Measurements from ENCODE around the gene KIF21B. TPM values are rescaled to one million over a fixed set of nuclear protein-coding genes. Genes with fewer than 3 reads are reported as not detected.

Gene KIF21B
- total and polyA plus RNA-seq, 7 donors = 0.28 to 18.4 (median 0.81) TPM

DNA sequence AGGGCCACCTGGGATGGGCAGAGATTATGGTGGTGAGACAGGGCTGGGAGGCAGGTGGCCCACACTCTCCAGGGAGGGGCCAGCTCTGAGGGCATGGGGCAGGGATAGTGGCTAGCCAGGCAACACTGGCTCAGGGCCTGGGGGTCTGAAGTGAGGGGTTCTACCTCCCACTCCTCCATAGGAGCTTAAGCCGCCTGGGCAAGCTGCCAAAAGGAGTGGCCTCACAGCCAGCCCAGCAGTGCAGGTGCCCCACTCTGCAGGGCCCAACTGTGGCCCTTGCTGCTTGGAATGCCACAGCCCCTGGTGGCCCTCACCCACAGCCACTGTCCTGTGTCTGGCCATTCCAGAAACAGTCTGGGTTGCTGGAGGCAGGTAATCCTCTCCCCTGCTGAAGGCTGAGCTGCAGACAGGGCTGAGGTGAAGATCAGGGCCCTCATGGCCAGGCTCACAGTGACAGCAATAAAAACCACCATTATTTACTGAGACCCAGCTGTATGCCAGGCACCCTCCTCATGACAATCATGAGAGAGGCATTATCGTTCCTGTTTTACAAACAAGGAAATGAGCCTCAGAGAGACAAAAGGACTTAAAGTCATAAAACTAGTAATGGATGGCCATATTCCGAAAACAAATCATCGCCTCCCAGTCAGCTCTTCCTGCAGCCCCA is 31.0 kb downstream of the KIF21B start:
- no peaks in the 10 kb centered on the region for H3K27me3 ChIP-seq
- DNase-seq = no peak

DNA sequence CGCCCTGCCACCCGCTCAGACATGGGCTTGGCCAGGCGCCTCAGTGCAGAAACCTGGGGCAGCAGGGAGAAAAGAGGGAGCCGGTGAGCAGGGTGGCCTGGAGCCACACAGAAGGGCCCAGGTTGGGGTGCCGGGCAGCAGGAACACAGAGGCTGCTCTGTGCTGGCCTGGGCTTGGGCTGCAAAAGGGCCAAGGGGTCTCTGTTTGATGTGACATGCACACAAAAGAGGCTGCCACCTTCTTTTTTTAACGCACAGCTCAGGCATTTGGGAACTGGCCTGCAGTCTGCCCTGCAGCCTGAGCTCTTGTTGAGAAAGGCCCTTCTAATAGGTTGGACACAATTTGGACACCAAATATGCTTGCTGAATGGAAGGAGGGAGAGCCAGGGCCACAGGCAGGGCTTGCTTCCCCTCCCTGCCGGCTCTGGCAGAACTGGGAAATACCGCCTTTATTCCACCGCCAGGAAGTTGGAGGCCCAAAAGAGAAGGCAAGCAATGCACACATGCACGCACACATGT is 32.4 kb downstream of the KIF21B start:
- DNase-seq = no peak
- no peaks in the 10 kb centered on the region for H3K4me1 ChIP-seq
- intact Hi-C loops (cut with DNase I) = no loop called here
- no peaks in the 10 kb centered on the region for H3K36me3 ChIP-seq
- TF ChIP-seq EP300 (IDR thresholded peaks at IDR 0.05) (no peak), POLR2A (IDR thresholded peaks at IDR 0.05) (no peak), POLR2AphosphoS5 (IDR thresholded peaks at IDR 0.05) (no peak)
- TF ChIP-seq, protein P1, sequence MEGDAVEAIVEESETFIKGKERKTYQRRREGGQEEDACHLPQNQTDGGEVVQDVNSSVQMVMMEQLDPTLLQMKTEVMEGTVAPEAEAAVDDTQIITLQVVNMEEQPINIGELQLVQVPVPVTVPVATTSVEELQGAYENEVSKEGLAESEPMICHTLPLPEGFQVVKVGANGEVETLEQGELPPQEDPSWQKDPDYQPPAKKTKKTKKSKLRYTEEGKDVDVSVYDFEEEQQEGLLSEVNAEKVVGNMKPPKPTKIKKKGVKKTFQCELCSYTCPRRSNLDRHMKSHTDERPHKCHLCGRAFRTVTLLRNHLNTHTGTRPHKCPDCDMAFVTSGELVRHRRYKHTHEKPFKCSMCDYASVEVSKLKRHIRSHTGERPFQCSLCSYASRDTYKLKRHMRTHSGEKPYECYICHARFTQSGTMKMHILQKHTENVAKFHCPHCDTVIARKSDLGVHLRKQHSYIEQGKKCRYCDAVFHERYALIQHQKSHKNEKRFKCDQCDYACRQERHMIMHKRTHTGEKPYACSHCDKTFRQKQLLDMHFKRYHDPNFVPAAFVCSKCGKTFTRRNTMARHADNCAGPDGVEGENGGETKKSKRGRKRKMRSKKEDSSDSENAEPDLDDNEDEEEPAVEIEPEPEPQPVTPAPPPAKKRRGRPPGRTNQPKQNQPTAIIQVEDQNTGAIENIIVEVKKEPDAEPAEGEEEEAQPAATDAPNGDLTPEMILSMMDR (IDR thresholded peaks at IDR 0.05) = no peak
- 86% methylated on average over 10 of the region's 10 CpGs for WGBS, 2 donors
- no peak overlapping the region for H3K4me3 ChIP-seq
- H3K27ac ChIP-seq = no peak overlapping the region
- H3K27me3 ChIP-seq = no peaks in the 10 kb centered on the region
- H3K9me3 ChIP-seq = no peaks in the 10 kb centered on the region

More for the DNA sequence above, 31.0 kb downstream of the KIF21B start:
- 21 to 63% methylated on average over 4 of the region's 4 CpGs for WGBS, 2 donors
- no peak overlapping the region for H3K4me3 ChIP-seq
- H3K36me3 ChIP-seq = no peaks in the 10 kb centered on the region
- no peaks in the 10 kb centered on the region for H3K9me3 ChIP-seq
- H3K27ac ChIP-seq = no peak overlapping the region
- no peaks in the 10 kb centered on the region for H3K4me1 ChIP-seq
- TF ChIP-seq, protein P1 (IDR thresholded peaks at IDR 0.05) = no peak
- TF ChIP-seq POLR2AphosphoS5 (IDR thresholded peaks at IDR 0.05) (no peak), POLR2A (IDR thresholded peaks at IDR 0.05) (no peak), EP300 (IDR thresholded peaks at IDR 0.05) (no peak)
- intact Hi-C loops (cut with DNase I) = no loop called here

DNA sequence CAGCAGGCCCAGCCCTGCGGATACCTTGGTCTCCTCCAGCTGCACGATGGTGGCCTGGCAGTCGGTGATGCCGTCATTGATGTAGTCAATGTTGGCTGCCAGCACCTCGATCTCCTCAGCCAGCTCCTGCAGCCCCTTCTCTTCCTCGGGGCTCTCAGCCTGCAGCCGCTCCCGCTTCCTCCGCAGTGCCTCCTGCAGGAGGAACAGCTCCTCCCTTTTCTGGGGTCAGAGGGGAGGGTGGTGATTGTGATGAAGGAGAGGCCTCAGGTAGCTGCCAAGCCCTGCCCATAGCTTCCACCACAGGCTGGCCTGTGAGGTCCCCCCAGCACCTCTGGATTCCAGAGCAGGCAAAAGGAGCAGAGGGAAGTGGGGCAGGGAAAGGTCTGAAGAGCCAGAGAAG is 33.4 kb downstream of the KIF21B start:
- no peak overlapping the region for H3K27ac ChIP-seq
- no peaks in the 10 kb centered on the region for H3K4me1 ChIP-seq
- TF ChIP-seq, protein P1 (IDR thresholded peaks at IDR 0.05) = no peak
- no peak for TF ChIP-seq POLR2A (IDR thresholded peaks at IDR 0.05)
- no peak for TF ChIP-seq POLR2AphosphoS5 (IDR thresholded peaks at IDR 0.05)
- no peak for TF ChIP-seq EP300 (IDR thresholded peaks at IDR 0.05)
- H3K36me3 ChIP-seq = no peaks in the 10 kb centered on the region
- DNase-seq = no peak
- no peaks in the 10 kb centered on the region for H3K27me3 ChIP-seq
- 94 to 95% methylated on average over 9 of the region's 9 CpGs for WGBS, 2 donors
- intact Hi-C loops (cut with DNase I) = no loop called here
- H3K9me3 ChIP-seq = no peaks in the 10 kb centered on the region
- H3K4me3 ChIP-seq = no peak overlapping the region

DNA sequence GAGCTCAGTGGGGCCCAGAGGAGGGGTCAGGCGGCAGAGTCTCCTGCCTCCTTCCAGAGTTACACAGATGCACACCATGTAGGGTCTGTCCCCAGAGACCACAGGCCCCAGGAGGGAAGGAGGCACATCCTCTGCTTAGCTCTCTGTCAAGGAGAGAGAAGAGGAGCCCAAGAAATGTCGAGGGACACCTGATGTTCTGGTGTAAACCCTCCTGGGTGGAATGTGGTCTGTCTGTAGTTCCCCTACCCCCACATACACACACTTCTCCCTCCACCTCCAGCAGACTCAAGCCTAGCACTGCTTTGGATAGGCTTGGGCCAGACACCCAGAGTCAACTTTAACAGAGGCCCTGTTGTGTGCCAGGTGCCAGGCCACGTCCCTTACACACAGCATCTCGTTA is 34.2 kb downstream of the KIF21B start:
- Histone ChIP-seq H3K27me3 (no peaks in the 10 kb centered on the region), H3K4me1 (no peaks in the 10 kb centered on the region), H3K9me3 (no peaks in the 10 kb centered on the region), H3K36me3 (no peaks in the 10 kb centered on the region), H3K27ac (no peak overlapping the region), H3K4me3 (no peak overlapping the region)
- TF ChIP-seq EP300 (IDR thresholded peaks at IDR 0.05) (no peak), POLR2AphosphoS5 (IDR thresholded peaks at IDR 0.05) (no peak), POLR2A (IDR thresholded peaks at IDR 0.05) (no peak)
- TF ChIP-seq, protein P1 (IDR thresholded peaks at IDR 0.05) = no peak
- intact Hi-C loops (cut with DNase I) = no loop called here
- 81 to 84% methylated on average over 4 of the region's 4 CpGs for WGBS, 2 donors
- DNase-seq = no peak

All from sigmoid colon (tissue), 7 donors.